ENCODE results near the gene SLIT3. TPM values are rescaled to one million over a fixed set of nuclear protein-coding genes. Genes with fewer than 3 reads are reported as not detected.

SLIT3 gene
- total RNA-seq, 1 experiment from 2014 or later, result 0.10 TPM

- ATAC-seq, result no peak
- BruUV-seq (replicated peaks), result no TSS peak
- CTCF ChIA-PET, result no interaction called here
- no peak overlapping the region for H3K27ac ChIP-seq (ENCODE audit: low read depth, low read length)
- TF ChIP-seq EZH2 (IDR thresholded peaks at IDR 0.05) (no peak), JUND (IDR thresholded peaks at IDR 0.05) (no peak), EGR1 (IDR thresholded peaks at IDR 0.05; ENCODE audit: low read depth) (no peak), MAX (IDR thresholded peaks at IDR 0.05) (no peak), ELF1 (IDR thresholded peaks at IDR 0.05; ENCODE audit: borderline replicate concordance, low read depth) (no peak), SRF (IDR thresholded peaks at IDR 0.05; ENCODE audit: low read depth) (no peak), RAD21 (IDR thresholded peaks at IDR 0.05; ENCODE audit: low read depth) (no peak), ATF3 (IDR thresholded peaks at IDR 0.05) (no peak), SIN3A (IDR thresholded peaks at IDR 0.05; ENCODE audit: low read depth) (no peak), EZH2phosphoT487 (IDR thresholded peaks at IDR 0.05; ENCODE audit: borderline replicate concordance) (no peak), SP1 (IDR thresholded peaks at IDR 0.05; ENCODE audit: low read depth) (no peak), ZFX (IDR thresholded peaks at IDR 0.05) (no peak), REST (IDR thresholded peaks at IDR 0.05; ENCODE audit: low read depth) (no peak), POLR2A (IDR thresholded peaks at IDR 0.05; ENCODE audit: borderline replicate concordance, extremely low read depth, insufficient read depth, insufficient read length) (no peak)
- POLR2A ChIA-PET, result no interaction called here
- peaks cover 41% of the 10 kb centered on the region; the same call in 1 of the 2 replicates for H3K27me3 ChIP-seq (ENCODE audit: insufficient read depth, low read length)
- DNase-seq (ENCODE audit: low read depth, low spot score), result no peak
- no peaks in the 10 kb centered on the region for H3K9me2 ChIP-seq (ENCODE audit: insufficient read depth)
- intact Hi-C loops (cut with micrococcal nuclease), result no loop called here
- H3K4me1 ChIP-seq (ENCODE audit: control insufficient read depth in 1 of 2, insufficient read depth in 2 of 2, low read length in 2 of 2), result no peaks in the 10 kb centered on the region
- H3K36me3 ChIP-seq (ENCODE audit: control insufficient read depth in 1 of 2, insufficient read depth in 2 of 2, low read length in 2 of 2), result no peaks in the 10 kb centered on the region
- H3K79me2 ChIP-seq (ENCODE audit: insufficient read depth, low read length), result no peaks in the 10 kb centered on the region
- H3K9me3 ChIP-seq (ENCODE audit: control insufficient read depth in 1 of 2, insufficient read depth in 1 of 2, low read depth in 1 of 2, low read length in 2 of 2), result no peaks in the 10 kb centered on the region
- no peak overlapping the region for H3K4me2 ChIP-seq (ENCODE audit: low read length)
- H3K9ac ChIP-seq (ENCODE audit: low read length), result no peak overlapping the region
- H3K4me3 ChIP-seq (replicated peaks in 1 of 2; ENCODE audit: low read depth in 1 of 2, low read length in 2 of 2), result no peak overlapping the region
- H2AFZ ChIP-seq (ENCODE audit: low read depth, low read length, poor library complexity, severe bottlenecking), result no peak overlapping the region
- H4K20me1 ChIP-seq (ENCODE audit: insufficient read depth), result no peaks in the 10 kb centered on the region
- RAD21 ChIA-PET (ENCODE audit: low non-redundant PET in 1 of 2, low total read pairs in 2 of 2, uncharacterized antibody in 2 of 2, unreplicated experiment in 2 of 2), result no interaction called here
These were observed 49.4 kb downstream of the SLIT3 start for GRCh38 chr5:169251333-169252084.

Measured in HCT116 (cell line).